Prostate gland (tissue), 2 donors: ENCODE measurements around the gene KCNK2.

Experiments
- POLR2A ChIP-seq: fragments of 450-650 bp; IDR thresholded peaks from one replicate; pipeline ENCODE4 v1.6.1; 2016; ENCODE audit warnings: antibody characterized with exemption, mild to moderate bottlenecking
- POLR2AphosphoS5 ChIP-seq: sonication (generic); formaldehyde crosslinking; IDR thresholded peaks from one replicate; pipeline ENCODE4 v1.6.1; 2017; ENCODE audit warnings: antibody characterized with exemption
- TF ChIP-seq, protein P1 (sequence below), 4 experiments: fragments of 200-600 bp in 2 of 4; fragments of 450-650 bp in 2 of 4; sonication (generic) in 2 of 4; IDR thresholded peaks; 1 replicate in 3 of 4; 2 replicates in 1 of 4; pipeline ENCODE4 v1.5.1; 2016 to 2019; ENCODE audit warnings: antibody characterized with exemption in 4 of 4, mild to moderate bottlenecking in 2 of 4, moderate library complexity in 2 of 4

DNA sequence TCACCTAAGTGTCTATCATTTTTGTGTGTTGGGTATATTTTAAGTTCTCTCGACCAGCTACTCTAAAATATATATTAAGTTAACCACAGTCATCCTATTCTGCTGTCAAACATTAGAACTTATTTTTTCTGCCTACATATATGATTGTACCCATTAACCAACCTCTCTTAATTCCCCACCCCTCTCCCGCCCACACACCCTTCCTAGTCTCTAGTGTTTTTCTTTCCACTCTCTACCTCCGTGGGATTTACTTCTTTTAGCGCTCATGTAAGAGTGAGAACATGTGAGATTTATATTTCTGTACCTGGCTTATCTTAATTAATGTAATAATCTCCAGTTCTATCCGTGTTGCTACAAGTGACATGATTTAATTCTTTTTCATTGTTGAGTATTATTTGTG, 26.6 kb downstream of the KCNK2 start:
- TF ChIP-seq, protein P1, sequence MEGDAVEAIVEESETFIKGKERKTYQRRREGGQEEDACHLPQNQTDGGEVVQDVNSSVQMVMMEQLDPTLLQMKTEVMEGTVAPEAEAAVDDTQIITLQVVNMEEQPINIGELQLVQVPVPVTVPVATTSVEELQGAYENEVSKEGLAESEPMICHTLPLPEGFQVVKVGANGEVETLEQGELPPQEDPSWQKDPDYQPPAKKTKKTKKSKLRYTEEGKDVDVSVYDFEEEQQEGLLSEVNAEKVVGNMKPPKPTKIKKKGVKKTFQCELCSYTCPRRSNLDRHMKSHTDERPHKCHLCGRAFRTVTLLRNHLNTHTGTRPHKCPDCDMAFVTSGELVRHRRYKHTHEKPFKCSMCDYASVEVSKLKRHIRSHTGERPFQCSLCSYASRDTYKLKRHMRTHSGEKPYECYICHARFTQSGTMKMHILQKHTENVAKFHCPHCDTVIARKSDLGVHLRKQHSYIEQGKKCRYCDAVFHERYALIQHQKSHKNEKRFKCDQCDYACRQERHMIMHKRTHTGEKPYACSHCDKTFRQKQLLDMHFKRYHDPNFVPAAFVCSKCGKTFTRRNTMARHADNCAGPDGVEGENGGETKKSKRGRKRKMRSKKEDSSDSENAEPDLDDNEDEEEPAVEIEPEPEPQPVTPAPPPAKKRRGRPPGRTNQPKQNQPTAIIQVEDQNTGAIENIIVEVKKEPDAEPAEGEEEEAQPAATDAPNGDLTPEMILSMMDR (IDR thresholded peaks at IDR 0.05) = no peak
- TF ChIP-seq POLR2A (no peak), POLR2AphosphoS5 (no peak)
